Measurements from ENCODE around the gene IMP4. TPM values are rescaled to one million over a fixed set of nuclear protein-coding genes. Genes with fewer than 3 reads are reported as not detected.

IMP4 gene
- total and polyA plus RNA-seq, 4 donors = 31.7 to 95.5 (median 61.2) TPM

DNA sequence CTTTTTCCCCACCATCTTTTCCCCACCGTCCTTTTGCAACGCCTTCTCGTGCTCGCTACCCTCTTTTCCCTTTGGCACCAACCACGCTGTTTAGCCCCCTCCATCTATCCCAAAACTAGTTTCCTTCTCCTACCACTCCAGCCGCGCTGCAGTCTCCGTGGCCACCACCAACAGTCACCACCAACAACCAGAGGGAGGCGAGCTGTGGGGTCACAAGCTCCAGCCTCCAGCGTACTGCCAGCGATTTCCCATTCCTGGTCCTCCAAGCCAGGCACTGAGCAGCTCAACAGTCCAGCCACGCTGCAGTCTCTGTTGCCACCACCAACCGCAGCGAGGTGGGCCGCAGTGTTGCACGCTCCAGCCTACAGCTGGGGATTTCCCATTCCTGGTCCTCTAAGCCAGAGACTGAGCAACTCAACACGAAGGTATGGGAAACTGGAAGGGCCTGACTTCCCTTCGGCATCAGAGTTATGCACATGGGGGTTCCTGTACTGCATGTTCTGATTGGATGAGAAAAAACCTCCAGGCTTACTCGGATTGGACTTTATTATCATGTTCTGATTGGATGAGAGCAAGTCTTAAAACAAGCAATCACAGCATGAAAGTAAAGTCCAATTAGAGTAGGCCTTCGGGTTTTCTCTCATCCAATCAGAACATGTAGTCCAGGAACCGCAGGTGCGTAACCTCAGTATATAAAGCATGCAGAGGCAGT, 42.3 kb upstream of the IMP4 start:
- 74% methylated on average over 22 of the region's 22 CpGs for WGBS
- Histone ChIP-seq H3K9ac (ENCODE audit: low read depth in 1 of 2, low read length in 2 of 2) (no peak overlapping the region), H3K27ac (ENCODE audit: low read depth in 1 of 2, low read length in 2 of 2) (no peak overlapping the region), H3K4me3 (ENCODE audit: low read depth in 1 of 3, low read length in 3 of 3) (no peak overlapping the region), H3K9me3 (ENCODE audit: control insufficient read depth in 4 of 4, low read length in 3 of 4) (no peaks in the 10 kb centered on the region), H3K36me3 (ENCODE audit: control insufficient read depth in 4 of 4, insufficient read depth in 3 of 4, low read depth in 1 of 4, low read length in 3 of 4) (no peaks in the 10 kb centered on the region), H3K4me1 (ENCODE audit: control insufficient read depth in 4 of 4, insufficient read depth in 4 of 4, low read length in 3 of 4) (no peaks in the 10 kb centered on the region), H3K27me3 (ENCODE audit: control insufficient read depth in 4 of 4, insufficient read depth in 4 of 4, low read length in 3 of 4) (peaks cover 0 to 3% (median 0%) of the 10 kb centered on the region in 4 donors)
- TF ChIP-seq HNF4A (conservative IDR thresholded peaks at IDR 0.05) = no peak
- no peak for TF ChIP-seq SP1 (IDR thresholded peaks at IDR 0.05)
- TF ChIP-seq NR2F2 (IDR thresholded peaks at IDR 0.05) = no peak
- no peak for TF ChIP-seq RXRA (IDR thresholded peaks at IDR 0.05)
- TF ChIP-seq RAD21 (IDR thresholded peaks at IDR 0.05) = no peak
- TF ChIP-seq FOXA1 (IDR thresholded peaks at IDR 0.05) = no peak
- TF ChIP-seq, protein P1, sequence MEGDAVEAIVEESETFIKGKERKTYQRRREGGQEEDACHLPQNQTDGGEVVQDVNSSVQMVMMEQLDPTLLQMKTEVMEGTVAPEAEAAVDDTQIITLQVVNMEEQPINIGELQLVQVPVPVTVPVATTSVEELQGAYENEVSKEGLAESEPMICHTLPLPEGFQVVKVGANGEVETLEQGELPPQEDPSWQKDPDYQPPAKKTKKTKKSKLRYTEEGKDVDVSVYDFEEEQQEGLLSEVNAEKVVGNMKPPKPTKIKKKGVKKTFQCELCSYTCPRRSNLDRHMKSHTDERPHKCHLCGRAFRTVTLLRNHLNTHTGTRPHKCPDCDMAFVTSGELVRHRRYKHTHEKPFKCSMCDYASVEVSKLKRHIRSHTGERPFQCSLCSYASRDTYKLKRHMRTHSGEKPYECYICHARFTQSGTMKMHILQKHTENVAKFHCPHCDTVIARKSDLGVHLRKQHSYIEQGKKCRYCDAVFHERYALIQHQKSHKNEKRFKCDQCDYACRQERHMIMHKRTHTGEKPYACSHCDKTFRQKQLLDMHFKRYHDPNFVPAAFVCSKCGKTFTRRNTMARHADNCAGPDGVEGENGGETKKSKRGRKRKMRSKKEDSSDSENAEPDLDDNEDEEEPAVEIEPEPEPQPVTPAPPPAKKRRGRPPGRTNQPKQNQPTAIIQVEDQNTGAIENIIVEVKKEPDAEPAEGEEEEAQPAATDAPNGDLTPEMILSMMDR (IDR thresholded peaks at IDR 0.05; ENCODE audit: low read depth, low read length, missing input control) = no peak
- TF ChIP-seq MAX (IDR thresholded peaks at IDR 0.05) = no peak
- no peak for TF ChIP-seq FOXA2 (IDR thresholded peaks at IDR 0.05)
- no peak for TF ChIP-seq ATF3 (IDR thresholded peaks at IDR 0.05)
- no peak for TF ChIP-seq ZBTB33 (IDR thresholded peaks at IDR 0.05)
- no peak for TF ChIP-seq EGR1 (IDR thresholded peaks at IDR 0.05; ENCODE audit: low read depth in 2 of 2)
- no peak for TF ChIP-seq JUND (IDR thresholded peaks at IDR 0.05)
- TF ChIP-seq YY1 (IDR thresholded peaks at IDR 0.05) = no peak
- no peak for TF ChIP-seq TAF1 (conservative IDR thresholded peaks at IDR 0.05)
- TF ChIP-seq HNF4G (IDR thresholded peaks at IDR 0.05) = no peak
- TF ChIP-seq GABPA (IDR thresholded peaks at IDR 0.05 in 1 of 2, conservative IDR thresholded peaks at IDR 0.05 in 1 of 2) = no peak
- DNase-seq (ENCODE audit: low spot score) = no peak

DNA sequence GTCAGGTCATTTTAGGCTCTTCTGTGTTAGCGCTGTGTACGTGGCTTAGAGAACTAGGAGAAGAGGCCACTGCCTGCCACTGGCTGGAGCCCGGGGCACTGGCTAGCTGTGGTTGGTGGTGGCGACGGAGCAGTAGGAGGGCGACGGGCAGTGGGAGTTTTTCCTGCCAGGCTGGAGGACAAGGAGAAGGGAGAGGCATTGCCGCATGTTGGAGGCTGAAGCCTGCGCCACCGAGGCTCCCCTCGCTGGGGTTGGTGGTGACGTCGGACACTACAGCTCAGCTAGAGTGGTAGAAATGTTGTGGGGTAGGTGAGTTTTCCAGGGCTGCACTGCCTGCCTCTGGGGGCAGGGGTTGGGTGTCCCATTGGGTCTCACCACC, 41.7 kb upstream of the IMP4 start:
- Histone ChIP-seq H3K27ac (ENCODE audit: low read depth in 1 of 2, low read length in 2 of 2) (no peak overlapping the region), H3K4me3 (ENCODE audit: low read depth in 1 of 3, low read length in 3 of 3) (no peak overlapping the region), H3K9me3 (ENCODE audit: control insufficient read depth in 4 of 4, low read length in 3 of 4) (no peaks in the 10 kb centered on the region), H3K4me1 (ENCODE audit: control insufficient read depth in 4 of 4, insufficient read depth in 4 of 4, low read length in 3 of 4) (no peaks in the 10 kb centered on the region), H3K9ac (ENCODE audit: low read depth in 1 of 2, low read length in 2 of 2) (no peak overlapping the region), H3K36me3 (ENCODE audit: control insufficient read depth in 4 of 4, insufficient read depth in 3 of 4, low read depth in 1 of 4, low read length in 3 of 4) (no peaks in the 10 kb centered on the region), H3K27me3 (ENCODE audit: control insufficient read depth in 4 of 4, insufficient read depth in 4 of 4, low read length in 3 of 4) (peaks cover 0 to 3% (median 0%) of the 10 kb centered on the region in 4 donors)
- DNase-seq (ENCODE audit: low spot score) = no peak
- WGBS = 95% methylated on average over 13 of the region's 13 CpGs
- TF ChIP-seq SP1 (IDR thresholded peaks at IDR 0.05) (no peak), ZBTB33 (IDR thresholded peaks at IDR 0.05) (no peak), JUND (IDR thresholded peaks at IDR 0.05) (no peak), ATF3 (IDR thresholded peaks at IDR 0.05) (no peak), HNF4A (conservative IDR thresholded peaks at IDR 0.05) (no peak)
